Stimulated activated CD4-positive, alpha-beta T cell treated with anti-CD3 and anti-CD28 coated beads, Interleukin-1b, Interleukin-23, amount 100 ng/mL, for 24 hours (primary cell): ENCODE data around the gene POLR2H.

Experiments
- DNase-seq, 4 experiments: peaks; one replicate each; pipeline ENCODE4 v3.0.0-alpha.2; 2020; ENCODE audit warnings: low read depth in 4 of 4, low spot score in 1 of 4

The POLR2H gene

DNA sequence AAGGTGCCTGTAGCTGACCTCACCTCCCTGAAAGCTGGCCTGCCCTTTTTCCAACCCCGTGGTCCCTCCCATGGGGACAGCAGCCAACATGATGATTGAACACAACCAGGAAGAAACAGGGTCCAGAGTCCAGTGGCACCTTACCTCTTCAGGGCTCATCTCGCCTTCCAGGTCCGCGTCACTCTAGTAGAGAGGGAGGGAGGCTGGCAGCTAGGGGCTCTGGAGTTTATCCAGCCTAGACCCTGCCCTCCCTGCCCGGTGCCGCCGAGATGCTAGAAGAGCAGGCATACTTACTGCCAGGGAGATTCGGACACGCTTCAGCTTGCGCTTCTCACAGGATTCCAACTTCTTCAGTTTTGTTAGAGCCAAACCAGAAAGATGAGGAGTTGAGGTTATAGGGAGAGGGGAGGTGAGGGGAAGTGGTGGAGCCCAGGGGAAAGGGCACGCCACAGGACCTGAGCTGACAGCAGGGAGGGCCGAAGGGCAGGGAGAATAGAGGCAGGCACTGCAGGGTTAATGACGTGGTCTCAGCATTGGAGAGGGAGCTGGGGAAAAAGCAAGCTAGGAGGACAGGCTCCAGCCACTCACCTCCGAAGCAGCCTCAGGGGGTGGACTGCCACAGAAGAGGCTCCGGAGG is 9.2 kb upstream of the POLR2H start:
- no peak for DNase-seq

DNA sequence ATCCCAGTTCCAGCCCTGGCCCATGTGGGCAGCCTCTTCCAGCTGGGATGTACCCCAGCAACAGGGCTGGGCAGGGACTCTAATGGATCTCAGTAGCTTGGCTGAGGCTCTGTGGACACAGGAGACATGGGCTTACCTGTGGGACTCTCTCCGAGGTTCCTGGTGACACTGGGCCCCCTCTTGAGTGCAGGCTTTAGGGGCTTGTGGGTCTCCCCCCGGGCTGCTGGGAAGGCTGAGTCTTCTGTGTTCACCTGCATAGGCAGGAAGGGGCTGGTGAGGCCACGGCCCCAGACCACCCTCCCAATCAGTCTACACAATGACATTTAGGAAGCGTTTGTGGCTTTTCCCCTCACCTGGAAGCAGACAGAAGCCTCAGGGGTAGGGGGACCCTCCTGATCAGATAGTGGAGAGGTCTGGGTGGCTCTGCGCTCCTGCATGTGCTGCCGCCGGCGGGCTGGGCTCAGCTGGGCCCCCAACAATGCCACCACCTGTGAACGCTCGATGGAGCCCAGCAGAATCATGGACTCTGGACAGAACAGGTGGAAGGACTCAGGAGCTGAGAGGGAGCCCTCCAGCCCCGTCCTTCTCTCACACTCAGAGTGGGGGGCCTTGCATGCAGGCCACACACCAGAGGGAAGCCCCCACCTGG is 8.5 kb upstream of the POLR2H start:
- no peak for DNase-seq

DNA sequence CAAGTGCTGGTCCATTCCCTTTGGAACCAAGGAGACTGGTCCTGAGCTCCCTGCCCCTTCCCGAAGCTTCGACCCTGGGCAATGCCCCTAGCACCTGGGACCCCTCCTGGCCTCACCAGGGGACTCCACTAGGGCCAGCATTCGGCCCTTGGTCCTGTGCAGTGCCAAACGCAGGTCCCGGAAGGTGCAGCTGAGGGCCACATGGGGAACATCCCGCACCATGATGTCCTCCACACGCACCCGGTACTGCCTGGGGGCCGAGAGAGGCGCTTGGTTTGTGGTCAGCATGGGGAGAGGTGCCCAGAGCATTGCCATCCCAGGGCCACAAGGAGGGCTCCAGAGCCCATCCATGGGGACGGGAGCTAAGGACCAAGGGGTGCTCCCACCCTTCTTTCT is 8.0 kb upstream of the POLR2H start:
- no peak for DNase-seq

DNA sequence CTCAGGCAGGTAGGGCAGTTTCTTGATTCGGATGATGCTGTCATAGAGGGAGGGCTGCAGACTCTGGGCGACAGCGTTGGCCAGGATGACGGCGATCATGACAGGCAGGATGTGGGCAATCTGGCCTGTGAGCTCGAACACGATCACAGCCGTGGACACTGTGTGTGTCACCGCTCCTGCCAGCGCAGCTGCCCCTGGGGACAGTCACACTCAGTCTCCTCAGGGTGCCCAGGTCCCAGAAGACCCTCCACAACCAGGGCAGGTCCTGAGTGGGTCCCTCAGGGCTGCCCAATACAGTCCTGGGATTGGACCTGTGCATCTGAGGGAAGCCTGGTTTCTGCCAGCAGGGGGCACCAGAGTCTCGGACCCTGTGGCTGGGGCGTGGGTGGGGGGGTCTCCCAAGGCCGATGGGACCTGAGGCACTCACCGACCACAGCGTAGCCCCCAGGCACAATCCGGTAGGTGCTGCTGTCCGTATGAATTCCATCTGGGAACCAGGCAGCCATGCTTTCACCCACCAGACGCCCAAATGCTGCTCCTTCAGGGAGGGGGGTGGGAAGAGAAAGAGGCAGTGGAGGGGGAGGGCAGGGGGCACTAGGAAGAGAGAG is 7.3 kb upstream of the POLR2H start:
- DNase-seq: peak in 3 of 4 experiments; percentile 50 to 63 (median 54)

DNA sequence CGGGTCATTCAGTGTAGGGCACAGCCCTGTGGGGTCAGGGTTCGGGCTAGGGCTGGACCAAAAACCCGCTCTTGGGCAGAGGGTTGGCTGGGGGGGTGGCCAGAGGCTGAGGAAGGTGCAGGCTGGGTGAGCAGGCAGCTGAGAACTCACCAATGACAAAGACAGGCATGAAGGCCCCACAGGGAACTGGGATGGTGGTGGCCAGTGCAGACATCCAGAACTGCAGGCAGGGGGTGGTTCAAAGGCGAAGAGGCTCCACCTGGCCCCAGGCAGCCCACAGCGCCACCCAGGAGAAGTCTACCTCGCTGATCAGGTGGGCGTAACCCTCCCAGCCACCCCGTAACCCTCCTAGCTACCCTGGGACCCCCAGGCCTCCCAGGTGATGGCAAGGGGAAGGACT is 6.8 kb upstream of the POLR2H start:
- no peak for DNase-seq

DNA sequence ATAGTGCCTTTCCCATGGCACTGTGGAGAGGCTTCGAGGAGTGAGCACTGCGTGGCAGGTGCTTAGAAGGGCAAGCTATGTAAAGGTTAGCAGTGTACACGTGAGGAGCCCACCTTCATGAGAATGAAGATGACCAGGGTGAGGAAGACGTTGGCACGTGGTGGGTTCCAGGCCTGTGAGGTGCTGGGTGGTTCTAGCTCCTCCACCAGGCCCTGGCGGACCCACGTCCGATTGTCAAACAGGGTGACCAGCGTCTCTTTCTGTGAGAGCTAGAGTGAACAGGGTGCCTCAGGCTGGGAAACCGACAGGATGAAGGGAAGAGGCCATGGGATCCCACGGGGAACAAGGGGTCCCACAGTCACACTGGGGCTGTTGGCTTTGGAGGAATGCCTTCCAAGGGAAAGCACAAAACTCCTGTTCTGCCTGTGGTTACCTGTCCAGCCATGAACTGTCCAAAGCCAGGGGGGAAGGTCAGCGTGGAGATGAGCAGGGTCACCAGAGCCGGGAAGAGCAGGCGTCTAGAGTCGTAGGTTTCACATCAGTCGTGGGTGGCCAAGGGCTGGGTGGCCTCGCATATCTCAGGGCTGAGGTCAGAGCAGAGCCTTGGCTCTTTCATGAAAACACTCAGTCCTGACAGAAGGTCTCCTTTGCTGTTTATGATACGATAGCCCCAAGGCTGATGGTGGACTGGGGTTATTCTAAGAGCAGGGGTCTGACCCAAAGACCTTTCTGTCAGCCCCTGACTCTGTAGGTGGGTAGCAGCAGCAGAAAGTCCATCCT is 6.1 kb upstream of the POLR2H start:
- no peak for DNase-seq

DNA sequence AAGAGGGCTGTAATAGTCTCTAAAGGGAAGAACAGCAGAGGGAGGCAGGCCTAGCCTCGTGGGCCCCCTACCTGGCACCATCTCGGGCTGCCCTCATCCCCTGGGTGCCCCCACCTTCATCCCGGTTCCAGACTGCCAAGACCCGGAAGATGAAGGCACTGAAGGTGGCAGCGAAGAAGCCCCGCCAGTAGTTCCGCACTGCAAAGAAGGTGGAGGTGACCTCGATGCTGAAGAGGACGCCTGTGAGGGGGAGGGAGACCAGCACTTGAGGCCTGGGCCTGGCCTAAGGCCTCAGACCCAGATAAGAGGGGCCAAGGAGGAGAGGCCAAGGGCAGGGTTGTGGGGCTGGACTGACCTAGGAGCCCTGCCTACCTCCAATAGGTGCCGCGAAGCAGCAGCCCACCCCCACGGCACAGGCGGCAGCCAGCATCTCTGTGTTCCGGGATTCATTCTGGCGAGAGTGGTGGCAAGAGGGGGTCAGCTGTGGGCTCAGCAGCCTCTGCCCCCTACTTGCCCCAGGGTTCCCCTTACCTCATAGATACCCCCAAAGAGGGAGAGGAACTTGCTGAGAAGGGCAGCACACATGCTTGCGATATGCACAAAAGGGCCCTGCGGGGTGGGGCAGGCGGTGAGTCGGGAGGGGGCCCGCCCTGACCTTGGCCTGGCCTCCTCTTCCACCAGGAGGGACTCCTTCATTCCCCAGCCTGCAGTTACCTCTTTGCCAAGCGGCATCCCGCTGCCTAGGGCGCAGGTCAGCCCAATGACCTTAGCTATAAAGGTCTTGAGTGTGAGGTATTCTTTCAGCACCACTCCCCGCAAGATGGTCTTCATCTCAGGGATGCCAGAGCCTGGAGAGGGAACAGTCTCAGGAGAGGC is 4.0 kb upstream of the POLR2H start:
- no peak for DNase-seq

DNA sequence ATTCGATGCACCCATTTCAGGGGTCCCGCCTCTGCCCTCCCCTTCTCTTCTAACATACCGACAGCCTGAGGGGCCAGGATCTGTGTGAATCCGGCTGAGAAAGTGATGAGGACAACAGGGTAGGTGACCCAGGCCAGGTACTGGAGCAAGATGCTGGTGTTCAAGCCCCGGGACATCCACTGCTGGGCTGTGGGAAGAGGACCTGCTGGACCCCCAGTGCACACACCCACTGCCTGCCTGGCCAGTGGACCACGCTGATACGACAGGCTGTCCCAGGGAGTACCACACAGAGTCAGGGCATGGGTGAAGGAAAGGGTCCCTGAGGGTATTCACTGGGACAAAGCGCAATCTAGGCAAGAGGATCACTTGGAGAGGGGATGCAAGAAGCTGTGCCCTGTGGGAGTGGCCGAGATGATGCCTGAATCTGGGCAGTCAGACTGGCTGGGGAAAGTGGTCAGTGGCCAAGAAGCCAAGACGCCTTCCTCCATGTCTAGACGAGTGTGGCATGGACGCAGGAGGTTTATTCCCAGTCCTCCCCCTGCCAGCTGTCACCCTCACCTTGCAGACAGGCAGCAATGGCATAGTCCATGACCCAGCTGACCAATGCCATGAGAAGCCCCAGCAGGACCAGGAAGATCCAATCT is 3.3 kb upstream of the POLR2H start:
- DNase-seq: no peak

DNA sequence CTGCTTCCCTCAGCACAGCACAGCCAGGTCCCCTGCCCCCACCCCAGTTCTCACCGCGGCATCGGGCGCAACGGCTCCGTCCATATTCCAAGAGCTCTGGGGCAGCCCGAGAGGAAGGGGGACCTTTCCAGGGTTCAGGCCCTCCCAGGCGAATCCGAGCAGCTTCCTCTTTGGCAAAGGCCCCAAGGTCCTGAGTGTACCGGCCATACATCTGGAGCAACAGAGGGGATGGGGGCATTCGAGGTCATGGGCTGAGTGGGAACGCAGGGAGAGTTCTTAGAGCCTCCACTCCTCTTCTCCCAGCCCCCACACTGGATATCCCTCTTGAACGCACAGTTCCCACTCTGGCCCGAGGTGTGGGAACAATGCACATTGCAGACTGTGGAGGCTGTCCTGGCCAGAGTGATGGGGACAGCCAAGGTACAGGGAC is 2.6 kb upstream of the POLR2H start:
- no peak for DNase-seq

DNA sequence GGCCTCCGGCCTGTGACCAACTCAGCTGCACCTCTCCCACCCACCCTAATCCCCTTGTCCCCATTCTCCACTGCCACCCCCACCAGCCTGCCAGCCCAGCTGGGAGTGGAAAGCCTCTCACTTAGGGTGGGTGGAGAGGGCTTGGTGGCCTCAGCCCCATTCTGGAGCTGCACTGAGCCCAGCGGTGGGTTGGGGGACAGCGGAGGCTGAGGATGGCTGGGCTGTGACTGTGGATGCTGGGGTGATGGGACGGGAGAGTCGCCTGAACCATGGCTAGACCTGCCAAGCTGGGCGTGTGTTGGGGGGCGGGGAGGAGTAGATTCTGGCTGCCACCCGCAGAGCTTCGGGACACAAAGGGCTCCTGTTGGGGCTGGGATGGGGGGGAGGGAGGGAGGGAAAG is 1.9 kb upstream of the POLR2H start:
- no peak for DNase-seq

DNA sequence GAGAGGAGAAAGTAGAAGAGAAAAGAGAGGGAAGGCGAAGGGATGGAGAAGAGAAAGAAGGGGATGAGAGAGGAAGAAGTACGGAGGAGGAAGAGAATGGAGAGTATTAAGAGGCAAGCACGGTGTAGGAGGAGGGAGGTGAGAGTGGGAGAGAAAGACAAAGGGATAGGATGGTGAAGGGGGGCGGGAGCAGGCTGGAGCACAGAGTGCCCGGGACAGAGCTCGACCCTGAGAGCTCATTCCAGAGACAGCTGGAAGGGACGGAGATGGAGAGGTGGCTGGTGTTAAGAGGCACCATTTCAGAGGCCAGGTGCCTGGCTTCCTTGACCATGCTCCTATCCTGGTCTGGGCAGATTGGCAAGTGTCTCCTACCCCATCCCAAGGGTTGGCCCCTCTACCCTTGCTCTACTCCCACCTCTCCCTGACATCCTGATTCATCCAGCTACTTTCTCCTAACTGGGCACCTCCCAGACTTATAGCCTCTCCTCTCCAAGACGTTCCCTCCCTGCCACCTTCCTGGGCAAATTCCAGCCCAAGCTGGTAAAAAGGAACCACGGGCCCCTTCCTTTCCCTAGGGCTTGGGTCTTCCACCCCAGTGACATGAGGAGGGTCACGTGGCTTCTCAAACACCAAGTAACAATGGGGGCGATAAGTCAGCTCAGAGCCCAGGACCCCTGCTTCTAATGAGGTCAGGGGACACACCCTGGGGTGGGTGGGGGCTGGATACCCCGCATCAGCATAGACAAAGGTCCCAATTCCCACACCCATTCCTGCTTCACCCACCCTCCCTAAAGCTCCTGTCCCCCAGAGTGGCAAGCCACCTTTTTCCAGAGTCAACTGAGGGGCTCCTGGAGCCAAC is 1.2 kb upstream of the POLR2H start:
- no peak for DNase-seq

DNA sequence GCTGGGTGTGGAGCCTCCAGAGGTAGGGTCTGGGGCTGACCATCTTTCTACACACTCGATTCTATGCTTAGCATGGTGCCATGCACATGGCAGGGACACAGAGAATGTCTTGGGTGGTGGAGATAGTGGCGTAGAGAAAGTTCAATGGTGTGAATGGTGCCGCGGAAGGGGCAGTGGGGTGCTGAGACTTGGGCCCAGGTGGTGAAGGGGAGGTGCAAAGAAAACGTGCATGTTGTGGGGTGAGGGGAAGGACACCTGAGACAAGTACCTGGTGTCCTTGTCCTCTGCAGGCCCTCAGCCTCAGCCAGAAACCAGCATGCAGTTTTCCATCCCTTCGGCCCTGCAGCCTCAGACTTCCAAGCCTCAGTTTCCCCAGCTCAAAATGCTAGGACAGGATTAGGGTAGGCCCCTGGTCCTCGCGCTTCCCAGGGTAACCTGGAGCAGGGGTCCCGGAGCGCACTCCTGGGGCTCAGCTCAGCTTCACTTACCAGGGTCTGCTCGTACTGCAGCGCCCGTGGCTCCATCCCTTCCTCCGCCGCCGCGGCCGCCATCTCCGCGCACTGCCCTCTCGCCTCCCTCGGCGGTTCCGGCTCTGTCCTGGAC is 480 bp upstream of the POLR2H start:
- DNase-seq: no peak

DNA sequence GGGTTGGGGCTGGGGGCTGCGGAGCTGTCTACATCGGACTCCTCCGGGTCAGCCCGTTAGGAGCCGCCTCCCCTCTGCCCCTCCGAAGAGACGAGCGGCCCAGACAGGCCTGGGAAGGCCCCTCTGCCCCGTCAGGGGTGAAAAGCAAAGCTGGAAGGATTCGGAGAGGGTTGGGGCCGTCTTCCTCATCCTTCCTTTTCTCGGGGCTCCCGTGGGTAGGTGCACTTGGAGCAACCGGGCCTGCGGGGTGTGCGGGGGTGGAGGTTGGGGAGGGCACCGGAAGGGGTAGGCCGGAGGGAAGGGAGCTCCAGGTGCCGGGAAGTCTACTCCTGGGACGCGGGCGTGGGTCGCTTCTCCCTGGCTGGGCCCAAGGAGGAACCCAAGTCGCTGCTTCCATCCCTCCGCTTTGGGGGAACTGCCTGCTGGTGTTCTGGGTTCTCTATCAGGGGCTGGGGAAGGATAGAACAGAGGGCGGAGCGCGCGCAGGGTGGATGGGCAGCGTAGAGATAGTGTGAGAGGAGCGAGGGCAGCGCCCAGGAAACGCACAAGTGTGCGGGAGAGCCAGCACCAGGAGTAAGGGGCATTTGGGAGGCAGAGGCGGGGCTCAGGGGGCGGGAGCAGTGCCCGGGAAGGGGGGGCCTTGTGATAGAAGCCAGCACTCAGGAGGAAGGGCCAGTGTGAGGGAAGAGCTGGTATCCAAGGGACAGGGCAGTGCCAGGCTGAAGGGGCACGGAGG is 590 bp downstream of the POLR2H start:
- peak in 3 of 4 experiments; percentile 27 to 43 (median 32) for DNase-seq

DNA sequence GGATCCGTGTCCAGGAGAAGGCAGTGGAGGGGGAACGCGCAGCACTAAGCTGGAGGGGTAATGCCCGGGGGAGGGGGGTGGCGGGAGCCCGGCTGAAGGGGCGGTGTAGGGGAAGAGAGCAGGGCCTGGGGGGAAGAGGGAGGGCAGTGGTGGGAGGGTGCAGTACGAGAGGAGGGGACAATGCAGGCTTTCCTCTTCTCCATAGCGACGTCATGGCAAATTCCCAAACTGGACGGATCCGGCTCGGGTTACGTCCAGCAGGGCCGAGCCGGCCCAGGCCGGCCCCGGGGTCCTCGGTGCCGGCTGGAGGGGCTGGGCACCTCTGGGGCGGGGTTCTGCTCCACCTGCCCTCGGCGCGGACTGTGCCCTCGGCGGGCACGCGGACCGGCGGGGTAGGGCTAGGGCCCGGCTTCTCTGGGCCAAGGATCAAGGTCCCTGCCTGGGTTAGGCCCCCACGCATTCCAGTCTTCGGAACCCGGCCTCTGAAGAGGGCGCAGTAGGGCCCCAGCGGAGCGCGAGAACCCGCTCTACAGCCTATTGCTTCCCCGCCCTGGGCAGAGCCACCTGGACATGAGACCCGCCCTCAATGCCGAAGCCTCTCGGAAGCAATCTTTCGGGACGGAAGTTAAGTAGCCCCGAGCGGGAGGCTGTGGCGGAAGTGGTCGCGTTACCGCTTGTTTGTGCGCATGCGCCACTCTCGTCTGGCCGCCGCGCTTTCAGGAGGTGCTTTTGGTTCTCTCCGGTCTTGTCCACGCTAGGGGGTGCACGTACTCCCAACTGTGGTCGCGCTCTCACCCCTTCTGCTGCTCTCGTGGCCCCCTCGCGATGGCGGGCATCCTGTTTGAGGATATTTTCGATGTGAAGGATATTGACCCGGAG is 1.4 kb downstream of the POLR2H start:
- peak; percentile 83 to 94 (median 90) for DNase-seq

DNA sequence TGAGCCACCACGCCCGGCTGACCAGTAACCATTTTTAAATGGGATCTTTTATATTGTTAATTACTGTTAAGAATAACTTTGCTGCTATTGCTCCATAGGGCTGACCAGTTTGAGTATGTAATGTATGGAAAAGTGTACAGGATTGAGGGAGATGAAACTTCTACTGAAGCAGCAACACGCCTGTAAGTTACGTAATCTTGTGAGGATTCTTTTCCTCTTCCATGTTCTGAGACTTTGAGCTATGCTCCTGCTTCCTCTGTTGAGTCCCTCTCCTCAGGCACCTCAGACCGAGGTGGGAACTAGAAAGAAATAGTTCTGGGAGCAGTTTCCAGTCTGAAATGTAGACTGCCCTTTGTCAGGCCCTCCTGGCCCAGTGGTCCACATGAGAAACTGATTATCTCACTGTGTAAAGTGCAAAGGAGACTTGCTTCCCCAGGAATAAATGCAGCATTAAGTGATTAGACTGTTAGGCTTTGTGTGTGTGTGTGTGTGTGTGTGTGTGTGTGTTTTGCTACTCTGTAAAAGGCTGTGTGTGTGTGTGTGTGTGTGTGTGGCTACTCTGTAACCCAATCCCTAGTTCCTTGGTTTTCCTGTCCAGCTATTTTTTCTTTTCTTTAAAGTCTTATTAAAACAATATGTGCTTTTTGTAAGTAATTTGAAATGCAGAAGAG is 5.2 kb downstream of the POLR2H start:
- no peak for DNase-seq

DNA sequence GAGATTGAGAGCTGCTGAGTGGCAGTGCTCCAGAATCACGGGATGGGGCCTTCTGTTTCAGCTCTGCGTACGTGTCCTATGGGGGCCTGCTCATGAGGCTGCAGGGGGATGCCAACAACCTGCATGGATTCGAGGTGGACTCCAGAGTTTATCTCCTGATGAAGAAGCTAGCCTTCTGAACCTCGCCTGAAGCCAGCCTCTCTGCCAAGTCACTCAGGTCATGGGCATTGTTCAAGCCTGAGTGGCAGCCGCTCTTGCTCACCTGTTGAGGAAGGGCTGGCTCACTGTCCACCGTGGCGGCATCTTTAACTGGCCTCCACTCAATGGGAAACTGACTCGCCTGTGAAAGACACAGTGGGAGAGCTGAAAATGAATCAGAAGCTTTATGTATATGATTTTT is 6.6 kb downstream of the POLR2H start:
- DNase-seq: no peak
